Liver (tissue), 9 donors: ENCODE results near the gene CGNL1. TPM values are rescaled to one million over a fixed set of nuclear protein-coding genes. Genes with fewer than 3 reads are reported as not detected.

Experiments used
- DNase-seq: peaks from one replicate; pipeline ENCODE4 v3.0.0-alpha.2; 2017; ENCODE audit warnings: low spot score
- H3K27ac ChIP-seq, 2 donors: one replicate each; pipeline ENCODE4 v1.7.0; 2013; ENCODE audit warnings: inconsistent platforms in 2 of 2, low read length in 2 of 2, control low read depth in 1 of 2, low read depth in 1 of 2, mild to moderate bottlenecking in 1 of 2
- H3K27me3 ChIP-seq, 4 donors: one replicate each; pipeline versions ENCODE4 v1.6.1 to v1.7.0; 2013; ENCODE audit warnings: low read length in 3 of 4, inconsistent platforms in 1 of 4, mild to moderate bottlenecking in 1 of 4, moderate library complexity in 1 of 4; ENCODE audit not compliant: control insufficient read depth in 4 of 4, insufficient read depth in 4 of 4
- H3K36me3 ChIP-seq, 4 donors: one replicate each; pipeline versions ENCODE4 v1.6.1 to v1.7.0; 2013; ENCODE audit warnings: low read length in 3 of 4, mild to moderate bottlenecking in 3 of 4, low read depth in 1 of 4, moderate library complexity in 1 of 4; ENCODE audit not compliant: control insufficient read depth in 4 of 4, insufficient read depth in 3 of 4
- H3K4me1 ChIP-seq, 4 donors: one replicate each; pipeline versions ENCODE4 v1.6.1 to v1.7.0; 2013; ENCODE audit warnings: low read length in 3 of 4, mild to moderate bottlenecking in 3 of 4, moderate library complexity in 1 of 4; ENCODE audit not compliant: control insufficient read depth in 4 of 4, insufficient read depth in 4 of 4
- H3K4me3 ChIP-seq, 3 donors: one replicate each; pipeline versions ENCODE4 v1.6.1 to v1.7.0; 2013; ENCODE audit warnings: low read length in 3 of 3, control low read depth in 1 of 3, low read depth in 1 of 3, mild to moderate bottlenecking in 1 of 3
- H3K9ac ChIP-seq, 2 donors: one replicate each; pipeline ENCODE4 v1.7.0; 2013; ENCODE audit warnings: low read length in 2 of 2, mild to moderate bottlenecking in 2 of 2, moderate library complexity in 2 of 2, control low read depth in 1 of 2, low read depth in 1 of 2
- H3K9me3 ChIP-seq, 4 donors: one replicate each; pipeline versions ENCODE4 v1.6.1 to v1.7.0; 2013; ENCODE audit warnings: low read length in 3 of 4; ENCODE audit not compliant: control insufficient read depth in 4 of 4
- CTCF ChIP-seq: fragments of 150-350 bp; IDR thresholded peaks from 2 replicates; pipeline ENCODE4 v1.5.1; 2017; ENCODE audit warnings: improper control_type of control experiment, low read depth, low read length; ENCODE audit not compliant: missing input control
- EGR1 ChIP-seq, 2 donors: IDR thresholded peaks; 2 replicates each; pipeline ENCODE4 v1.6.1; 2016 to 2018; ENCODE audit warnings: antibody characterized with exemption in 2 of 2, low read depth in 2 of 2
- FOXA1 ChIP-seq: IDR thresholded peaks from 2 replicates; pipeline ENCODE4 v1.6.1; 2016; ENCODE audit warnings: antibody characterized with exemption
- FOXA2 ChIP-seq: IDR thresholded peaks from 2 replicates; pipeline ENCODE4 v1.6.1; 2016; ENCODE audit warnings: antibody characterized with exemption
- GABPA ChIP-seq, 2 donors: IDR thresholded peaks in 1 of 2; conservative IDR thresholded peaks in 1 of 2; 2 replicates each; pipeline ENCODE4 v1.6.1; 2016; ENCODE audit warnings: antibody characterized with exemption in 2 of 2, mild to moderate bottlenecking in 1 of 2, moderate library complexity in 1 of 2
- HNF4A ChIP-seq, 2 donors: conservative IDR thresholded peaks; 2 replicates each; pipeline ENCODE4 v1.6.1; 2016; ENCODE audit warnings: antibody characterized with exemption in 2 of 2, mild to moderate bottlenecking in 2 of 2
- HNF4G ChIP-seq: IDR thresholded peaks from 2 replicates; pipeline ENCODE4 v1.6.1; 2016; ENCODE audit warnings: antibody characterized with exemption
- JUND ChIP-seq, 2 donors: IDR thresholded peaks; 2 replicates each; pipeline ENCODE4 v1.6.1; 2016; ENCODE audit warnings: antibody characterized with exemption in 2 of 2
- NR2F2 ChIP-seq: IDR thresholded peaks from 2 replicates; pipeline ENCODE4 v1.6.1; 2016; ENCODE audit warnings: antibody characterized with exemption
- RAD21 ChIP-seq, 2 donors: IDR thresholded peaks; 2 replicates each; pipeline ENCODE4 v1.6.1; 2016; ENCODE audit warnings: antibody characterized with exemption in 2 of 2, mild to moderate bottlenecking in 2 of 2
- RXRA ChIP-seq, 2 donors: IDR thresholded peaks; 2 replicates each; pipeline ENCODE4 v1.6.1; 2017 to 2018; ENCODE audit warnings: antibody characterized with exemption in 2 of 2, mild to moderate bottlenecking in 1 of 2
- SP1 ChIP-seq: IDR thresholded peaks from 2 replicates; pipeline ENCODE4 v1.6.1; 2018; ENCODE audit warnings: antibody characterized with exemption, mild to moderate bottlenecking
- TAF1 ChIP-seq: conservative IDR thresholded peaks from 2 replicates; pipeline ENCODE4 v1.6.1; 2016; ENCODE audit warnings: antibody characterized with exemption, mild to moderate bottlenecking
- YY1 ChIP-seq: IDR thresholded peaks from 2 replicates; pipeline ENCODE4 v1.6.1; 2016; ENCODE audit warnings: antibody characterized with exemption, mild to moderate bottlenecking
- whole genome bisulfite sequencing: extraction: QIAGEN DNeasy Blood & Tissue Kit; methylation state at CpG from one replicate; pipeline ENCODE4 v1.1.7; 2013; 5-methylcytosine and 5-hydroxymethylcytosine counted together
- polyA plus RNA-seq, 2 donors: library from polyadenylated mRNA; stranded (reverse) in 1 of 2; unstranded in 1 of 2; fragments of 200-250 nt in 1 of 2; fragments of >200 nt in 1 of 2; fragmentation: Nextera tagmentation in 1 of 2; extraction: Ambion mirVana in 1 of 2; gene quantifications; one replicate each; pipeline versions ENCODE4 v1.2.1 to v1.2.3, GENCODE V29; 2013 to 2015
- total RNA-seq, 2 donors: library from RNA; depleted of rRNA; stranded (reverse); fragments of >200 nt; gene quantifications; one replicate each; pipeline ENCODE4 v1.2.3, GENCODE V29; 2014
- TF ChIP-seq, protein P1 (sequence below): IDR thresholded peaks from 2 replicates; pipeline ENCODE4 v1.6.1; 2016; ENCODE audit warnings: antibody characterized with exemption, mild to moderate bottlenecking
- TF ChIP-seq, protein P2 (sequence below): IDR thresholded peaks from 2 replicates; pipeline ENCODE4 v1.6.1; 2016; ENCODE audit warnings: antibody characterized with exemption
- TF ChIP-seq, protein P3 (sequence below): IDR thresholded peaks from 2 replicates; pipeline ENCODE4 v1.6.1; 2016; ENCODE audit warnings: antibody characterized with exemption
- TF ChIP-seq, protein P4 (sequence below): IDR thresholded peaks from 2 replicates; pipeline ENCODE4 v1.6.1; 2016; ENCODE audit warnings: antibody characterized with exemption
- donor health status: healthy.
- donor health status: healthy.
- donor health status: healthy.
- donor health status: healthy.
- donor health status: healthy.

CGNL1 gene
- total and polyA plus RNA-seq, 4 donors = 12.0 to 31.9 (median 16.1) TPM

DNA sequence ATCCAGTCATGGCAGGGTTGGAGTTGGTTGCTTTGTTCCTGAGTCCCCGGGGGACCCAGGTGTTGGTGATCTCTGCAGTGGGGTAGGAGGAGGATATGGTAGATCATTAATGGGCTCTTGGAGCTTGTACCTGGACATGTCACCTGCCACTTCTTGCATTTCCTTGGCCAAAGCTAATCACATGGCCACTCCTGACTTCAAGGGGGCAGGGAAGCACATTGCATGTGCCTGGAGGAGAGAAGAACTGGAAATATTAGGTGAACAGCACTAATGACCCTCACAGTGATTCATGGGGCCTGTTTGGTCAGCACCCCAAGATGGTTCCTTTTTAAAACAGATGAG, 128.3 kb downstream of the CGNL1 start:
- Histone ChIP-seq H3K9me3 (no peaks in the 10 kb centered on the region), H3K27me3 (no peaks in the 10 kb centered on the region), H3K27ac (no peak overlapping the region), H3K36me3 (peaks cover 0 to 4% (median 0%) of the 10 kb centered on the region in 4 donors), H3K4me3 (no peak overlapping the region), H3K9ac (no peak overlapping the region), H3K4me1 (peaks cover 0 to 15% (median 6%) of the 10 kb centered on the region in 4 donors)
- WGBS = 73% methylated on average over 1 of the region's 1 CpG
- TF ChIP-seq HNF4G = no peak
- TF ChIP-seq, protein P1, sequence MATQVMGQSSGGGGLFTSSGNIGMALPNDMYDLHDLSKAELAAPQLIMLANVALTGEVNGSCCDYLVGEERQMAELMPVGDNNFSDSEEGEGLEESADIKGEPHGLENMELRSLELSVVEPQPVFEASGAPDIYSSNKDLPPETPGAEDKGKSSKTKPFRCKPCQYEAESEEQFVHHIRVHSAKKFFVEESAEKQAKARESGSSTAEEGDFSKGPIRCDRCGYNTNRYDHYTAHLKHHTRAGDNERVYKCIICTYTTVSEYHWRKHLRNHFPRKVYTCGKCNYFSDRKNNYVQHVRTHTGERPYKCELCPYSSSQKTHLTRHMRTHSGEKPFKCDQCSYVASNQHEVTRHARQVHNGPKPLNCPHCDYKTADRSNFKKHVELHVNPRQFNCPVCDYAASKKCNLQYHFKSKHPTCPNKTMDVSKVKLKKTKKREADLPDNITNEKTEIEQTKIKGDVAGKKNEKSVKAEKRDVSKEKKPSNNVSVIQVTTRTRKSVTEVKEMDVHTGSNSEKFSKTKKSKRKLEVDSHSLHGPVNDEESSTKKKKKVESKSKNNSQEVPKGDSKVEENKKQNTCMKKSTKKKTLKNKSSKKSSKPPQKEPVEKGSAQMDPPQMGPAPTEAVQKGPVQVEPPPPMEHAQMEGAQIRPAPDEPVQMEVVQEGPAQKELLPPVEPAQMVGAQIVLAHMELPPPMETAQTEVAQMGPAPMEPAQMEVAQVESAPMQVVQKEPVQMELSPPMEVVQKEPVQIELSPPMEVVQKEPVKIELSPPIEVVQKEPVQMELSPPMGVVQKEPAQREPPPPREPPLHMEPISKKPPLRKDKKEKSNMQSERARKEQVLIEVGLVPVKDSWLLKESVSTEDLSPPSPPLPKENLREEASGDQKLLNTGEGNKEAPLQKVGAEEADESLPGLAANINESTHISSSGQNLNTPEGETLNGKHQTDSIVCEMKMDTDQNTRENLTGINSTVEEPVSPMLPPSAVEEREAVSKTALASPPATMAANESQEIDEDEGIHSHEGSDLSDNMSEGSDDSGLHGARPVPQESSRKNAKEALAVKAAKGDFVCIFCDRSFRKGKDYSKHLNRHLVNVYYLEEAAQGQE = no peak
- TF ChIP-seq, protein P2, sequence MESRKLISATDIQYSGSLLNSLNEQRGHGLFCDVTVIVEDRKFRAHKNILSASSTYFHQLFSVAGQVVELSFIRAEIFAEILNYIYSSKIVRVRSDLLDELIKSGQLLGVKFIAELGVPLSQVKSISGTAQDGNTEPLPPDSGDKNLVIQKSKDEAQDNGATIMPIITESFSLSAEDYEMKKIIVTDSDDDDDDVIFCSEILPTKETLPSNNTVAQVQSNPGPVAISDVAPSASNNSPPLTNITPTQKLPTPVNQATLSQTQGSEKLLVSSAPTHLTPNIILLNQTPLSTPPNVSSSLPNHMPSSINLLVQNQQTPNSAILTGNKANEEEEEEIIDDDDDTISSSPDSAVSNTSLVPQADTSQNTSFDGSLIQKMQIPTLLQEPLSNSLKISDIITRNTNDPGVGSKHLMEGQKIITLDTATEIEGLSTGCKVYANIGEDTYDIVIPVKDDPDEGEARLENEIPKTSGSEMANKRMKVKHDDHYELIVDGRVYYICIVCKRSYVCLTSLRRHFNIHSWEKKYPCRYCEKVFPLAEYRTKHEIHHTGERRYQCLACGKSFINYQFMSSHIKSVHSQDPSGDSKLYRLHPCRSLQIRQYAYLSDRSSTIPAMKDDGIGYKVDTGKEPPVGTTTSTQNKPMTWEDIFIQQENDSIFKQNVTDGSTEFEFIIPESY = no peak
- TF ChIP-seq FOXA1 = no peak
- TF ChIP-seq YY1 = no peak
- no peak for TF ChIP-seq EGR1 (IDR thresholded peaks at IDR 0.05; ENCODE audit: low read depth in 2 of 2)
- TF ChIP-seq, protein P3, sequence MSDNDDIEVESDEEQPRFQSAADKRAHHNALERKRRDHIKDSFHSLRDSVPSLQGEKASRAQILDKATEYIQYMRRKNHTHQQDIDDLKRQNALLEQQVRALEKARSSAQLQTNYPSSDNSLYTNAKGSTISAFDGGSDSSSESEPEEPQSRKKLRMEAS = no peak
- TF ChIP-seq, protein P4, sequence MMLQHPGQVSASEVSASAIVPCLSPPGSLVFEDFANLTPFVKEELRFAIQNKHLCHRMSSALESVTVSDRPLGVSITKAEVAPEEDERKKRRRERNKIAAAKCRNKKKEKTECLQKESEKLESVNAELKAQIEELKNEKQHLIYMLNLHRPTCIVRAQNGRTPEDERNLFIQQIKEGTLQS = no peak
- no peak for TF ChIP-seq RXRA (IDR thresholded peaks at IDR 0.05)
- TF ChIP-seq FOXA2 = no peak
- no peak for TF ChIP-seq HNF4A (conservative IDR thresholded peaks at IDR 0.05)
- TF ChIP-seq GABPA (IDR thresholded peaks at IDR 0.05 in 1 of 2, conservative IDR thresholded peaks at IDR 0.05 in 1 of 2) = no peak
- TF ChIP-seq JUND (IDR thresholded peaks at IDR 0.05) = no peak
- TF ChIP-seq NR2F2 = no peak
- TF ChIP-seq CTCF = no peak
- TF ChIP-seq TAF1 = no peak
- TF ChIP-seq RAD21 (IDR thresholded peaks at IDR 0.05) = no peak
- TF ChIP-seq SP1 = no peak
- no peak for DNase-seq
